KMS-11 (cell line): ENCODE data around the gene BASP1.

ENCODE experiments used
- H2AFZ ChIP-seq: fragments of 200-600 bp; sonication (generic); 2 replicates; pipeline ENCODE4 v1.6.1; 2016; ENCODE audit warnings: antibody characterized with exemption, mixed run types, low read depth
- H3K27ac ChIP-seq: fragments of 200-600 bp; sonication (generic); 2 replicates; pipeline ENCODE4 v1.6.1; 2016; ENCODE audit warnings: mild to moderate bottlenecking, mixed run types
- H3K27me3 ChIP-seq: fragments of 200-600 bp; sonication (generic); 2 replicates; pipeline ENCODE4 v1.6.1; 2017; ENCODE audit warnings: mild to moderate bottlenecking, low read depth, mixed run types, moderate library complexity; ENCODE audit not compliant: insufficient read depth
- H3K36me3 ChIP-seq: fragments of 200-600 bp; sonication (generic); 2 replicates; pipeline ENCODE4 v1.6.1; 2017; ENCODE audit warnings: mild to moderate bottlenecking, mixed run types; ENCODE audit not compliant: insufficient read depth
- H3K4me1 ChIP-seq: fragments of 200-600 bp; sonication (generic); 2 replicates; pipeline ENCODE4 v1.6.1; 2016; ENCODE audit warnings: mild to moderate bottlenecking, low read depth, mixed run types; ENCODE audit not compliant: poor library complexity, severe bottlenecking
- H3K4me2 ChIP-seq: fragments of 200-600 bp; sonication (generic); 2 replicates; pipeline ENCODE4 v1.7.0; 2016; ENCODE audit warnings: mild to moderate bottlenecking, mixed run types
- H3K4me3 ChIP-seq: fragments of 200-600 bp; sonication (generic); IDR thresholded peaks from 2 replicates; pipeline ENCODE4 v1.6.1; 2017; ENCODE audit warnings: low read depth, low read length, mixed read lengths; ENCODE audit not compliant: insufficient read depth
- H3K79me2 ChIP-seq: fragments of 200-600 bp; sonication (generic); 2 replicates; pipeline ENCODE4 v1.6.1; 2016; ENCODE audit warnings: low read depth, mixed run types; ENCODE audit not compliant: insufficient read depth
- H3K9ac ChIP-seq: fragments of 200-600 bp; sonication (generic); 2 replicates; pipeline ENCODE4 v1.6.1; 2016; ENCODE audit warnings: mild to moderate bottlenecking, mixed run types
- H4K20me1 ChIP-seq: fragments of 200-600 bp; sonication (generic); 2 replicates; pipeline ENCODE4 v1.6.1; 2016; ENCODE audit warnings: mild to moderate bottlenecking, mixed run types; ENCODE audit not compliant: insufficient read depth
- TF ChIP-seq, protein P1 (sequence below): fragments of 200-600 bp; sonication (generic); conservative IDR thresholded peaks from 2 replicates; pipeline ENCODE4 v1.6.1; 2017; ENCODE audit warnings: low read depth, mild to moderate bottlenecking, antibody characterized with exemption, low read length, moderate library complexity, mixed read lengths

The BASP1 gene

DNA sequence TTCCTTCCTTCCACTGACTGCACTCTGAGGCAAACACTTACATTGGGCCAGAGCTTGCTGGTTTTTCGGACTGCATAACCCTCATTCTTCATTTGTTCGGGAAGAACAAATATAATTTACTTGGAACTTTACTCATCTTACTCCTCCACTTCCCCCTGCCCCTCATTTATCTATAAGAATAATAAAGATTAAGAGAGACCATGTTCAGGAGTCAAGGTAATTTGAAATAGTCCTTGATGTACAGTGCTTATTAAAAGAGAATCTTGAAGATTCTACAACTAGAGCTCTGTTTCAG lies 65.6 kb downstream of the BASP1 start:
- no peak overlapping the region; the same call in 1 of the 2 replicates for H3K4me2 ChIP-seq
- H3K4me1 ChIP-seq = peaks cover 25% of the 10 kb centered on the region
- TF ChIP-seq, protein P1, sequence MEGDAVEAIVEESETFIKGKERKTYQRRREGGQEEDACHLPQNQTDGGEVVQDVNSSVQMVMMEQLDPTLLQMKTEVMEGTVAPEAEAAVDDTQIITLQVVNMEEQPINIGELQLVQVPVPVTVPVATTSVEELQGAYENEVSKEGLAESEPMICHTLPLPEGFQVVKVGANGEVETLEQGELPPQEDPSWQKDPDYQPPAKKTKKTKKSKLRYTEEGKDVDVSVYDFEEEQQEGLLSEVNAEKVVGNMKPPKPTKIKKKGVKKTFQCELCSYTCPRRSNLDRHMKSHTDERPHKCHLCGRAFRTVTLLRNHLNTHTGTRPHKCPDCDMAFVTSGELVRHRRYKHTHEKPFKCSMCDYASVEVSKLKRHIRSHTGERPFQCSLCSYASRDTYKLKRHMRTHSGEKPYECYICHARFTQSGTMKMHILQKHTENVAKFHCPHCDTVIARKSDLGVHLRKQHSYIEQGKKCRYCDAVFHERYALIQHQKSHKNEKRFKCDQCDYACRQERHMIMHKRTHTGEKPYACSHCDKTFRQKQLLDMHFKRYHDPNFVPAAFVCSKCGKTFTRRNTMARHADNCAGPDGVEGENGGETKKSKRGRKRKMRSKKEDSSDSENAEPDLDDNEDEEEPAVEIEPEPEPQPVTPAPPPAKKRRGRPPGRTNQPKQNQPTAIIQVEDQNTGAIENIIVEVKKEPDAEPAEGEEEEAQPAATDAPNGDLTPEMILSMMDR = no peak
- H3K36me3 ChIP-seq = no peaks in the 10 kb centered on the region
- no peak overlapping the region for H3K27ac ChIP-seq
- H3K9ac ChIP-seq = no peak overlapping the region
- no peaks in the 10 kb centered on the region for H3K79me2 ChIP-seq
- no peaks in the 10 kb centered on the region for H3K27me3 ChIP-seq
- no peaks in the 10 kb centered on the region for H4K20me1 ChIP-seq
- H2AFZ ChIP-seq = no peak overlapping the region
- no peak overlapping the region for H3K4me3 ChIP-seq

DNA sequence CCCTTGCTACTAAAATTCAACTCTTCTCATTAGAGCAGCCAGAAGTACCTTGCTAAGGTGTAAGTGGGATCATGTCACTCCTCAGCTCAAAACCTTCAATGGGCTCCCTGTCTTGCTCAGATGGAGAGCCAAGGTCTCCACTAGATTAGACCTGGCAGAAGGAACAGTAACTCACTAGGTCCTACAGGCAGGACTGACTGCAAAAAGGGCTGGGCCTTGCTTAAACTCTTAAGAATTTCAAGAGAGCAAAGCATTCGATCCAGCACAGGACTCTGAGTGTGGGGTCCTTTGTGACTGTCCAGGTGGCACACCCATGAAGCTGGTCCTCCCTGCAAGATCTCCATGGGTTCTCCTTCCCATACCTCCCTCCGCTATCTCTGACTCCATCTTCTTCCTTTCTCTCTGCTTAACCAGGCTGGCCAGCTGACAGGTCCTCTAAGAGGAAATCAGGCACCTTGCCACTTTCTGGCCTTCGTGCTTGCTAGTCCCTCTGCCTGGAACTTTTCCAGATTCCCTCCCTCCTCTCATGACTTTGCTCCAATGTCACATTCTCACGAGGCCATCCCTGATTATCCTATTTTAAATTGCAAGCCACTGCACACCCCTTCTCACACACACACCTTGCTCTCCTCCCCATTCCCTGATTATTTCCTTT lies 70.2 kb downstream of the BASP1 start:
- Histone ChIP-seq H3K4me3 (no peak overlapping the region), H2AFZ (no peak overlapping the region)
- TF ChIP-seq, protein P1 = no peak

DNA sequence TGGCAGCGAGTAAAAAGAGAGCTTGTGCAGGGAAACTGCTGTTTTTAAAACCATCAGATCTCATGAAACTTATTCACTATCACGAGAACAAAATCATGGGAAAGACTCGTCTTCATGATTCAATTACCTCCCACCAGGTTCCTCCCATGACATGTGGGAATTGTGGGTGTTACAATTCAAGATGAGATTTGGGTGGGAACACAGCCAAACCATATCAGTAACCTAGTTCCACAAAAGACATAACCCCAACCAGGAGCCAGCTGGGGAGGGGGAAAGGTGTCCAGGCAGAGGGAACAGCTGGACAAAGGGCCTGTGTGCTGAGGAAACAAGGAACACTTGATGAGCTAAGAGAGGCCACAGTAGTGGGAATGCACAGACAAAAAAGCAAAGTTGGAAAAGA lies 71.1 kb downstream of the BASP1 start:
- H3K9ac ChIP-seq = no peak overlapping the region

More for the DNA sequence above, 70.2 kb downstream of the BASP1 start:
- H3K36me3 ChIP-seq = no peaks in the 10 kb centered on the region
- H3K79me2 ChIP-seq = no peaks in the 10 kb centered on the region
- H3K9ac ChIP-seq = no peak overlapping the region
- H3K4me2 ChIP-seq = no peak overlapping the region
- peaks cover 7% of the 10 kb centered on the region for H3K4me1 ChIP-seq
- H4K20me1 ChIP-seq = no peaks in the 10 kb centered on the region
- H3K27me3 ChIP-seq = no peaks in the 10 kb centered on the region
- H3K27ac ChIP-seq = no peak overlapping the region

DNA sequence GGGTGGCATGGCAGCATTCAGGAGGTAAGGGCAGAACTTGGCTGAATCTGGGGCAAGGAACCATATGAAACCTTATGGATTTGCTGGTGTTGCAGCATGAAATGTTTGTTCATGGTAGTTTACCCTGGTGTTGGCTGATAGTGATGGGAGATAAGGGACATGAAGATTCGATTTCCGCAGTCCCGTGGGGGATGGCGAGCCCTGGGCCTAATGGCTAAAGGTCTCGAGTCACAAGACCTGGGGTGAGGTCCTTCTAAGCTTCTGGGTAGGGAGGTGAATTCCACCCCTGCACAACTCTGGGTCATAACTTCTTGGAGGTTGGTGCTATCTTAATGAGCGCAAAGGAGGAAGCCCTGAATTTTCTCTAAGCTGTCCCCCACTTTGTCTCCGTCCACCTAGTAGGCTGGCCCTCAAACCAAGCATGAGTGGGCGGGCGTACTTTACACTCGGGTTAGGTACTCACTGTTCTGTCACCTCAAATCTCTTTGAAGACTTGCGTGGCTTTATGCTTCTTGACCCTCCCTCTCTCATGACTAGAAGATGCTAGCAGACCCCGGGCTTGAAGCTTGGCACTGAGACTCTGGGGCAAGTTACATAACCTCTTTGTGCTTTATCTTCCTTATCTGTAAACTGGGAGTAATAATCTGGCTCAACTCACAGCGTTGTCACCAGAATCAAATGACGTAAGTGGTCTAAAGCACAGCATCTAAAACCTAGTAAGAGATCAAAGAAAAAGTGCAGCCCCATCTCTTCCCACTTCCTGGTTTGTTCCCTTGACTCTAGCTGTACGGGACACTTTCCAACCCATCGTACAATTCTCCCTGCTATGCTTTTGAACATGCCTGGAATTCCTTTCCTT lies 72.5 kb downstream of the BASP1 start:
- Histone ChIP-seq H3K27me3 (no peaks in the 10 kb centered on the region), H3K27ac (no peak overlapping the region), H4K20me1 (no peaks in the 10 kb centered on the region), H3K4me2 (no peak overlapping the region), H3K79me2 (no peaks in the 10 kb centered on the region), H3K4me3 (no peak overlapping the region), H3K4me1 (no peaks in the 10 kb centered on the region), H3K36me3 (no peaks in the 10 kb centered on the region), H2AFZ (no peak overlapping the region), H3K9ac (no peak overlapping the region)
- TF ChIP-seq, protein P1 = no peak

More for the DNA sequence above, 71.1 kb downstream of the BASP1 start:
- H3K4me3 ChIP-seq = no peak overlapping the region
- no peak overlapping the region for H3K27ac ChIP-seq
- H3K27me3 ChIP-seq = no peaks in the 10 kb centered on the region
- no peaks in the 10 kb centered on the region for H3K79me2 ChIP-seq
- no peak overlapping the region for H3K4me2 ChIP-seq
- TF ChIP-seq, protein P1 = no peak
- no peaks in the 10 kb centered on the region for H3K36me3 ChIP-seq
- no peaks in the 10 kb centered on the region for H4K20me1 ChIP-seq
- H3K4me1 ChIP-seq = no peaks in the 10 kb centered on the region
- no peak overlapping the region for H2AFZ ChIP-seq
